SK-N-SH treated with all-trans-retinoic acid at 6 μM for 48 hours (cell line): ENCODE measurements around the gene LRCOL1.

Source experiments
- ATAC-seq: fragments of 200-7000 bp; cut with Tn5 transposase; 3 replicates; pipeline ENCODE4 v1.9.1; 2020; ENCODE audit warnings: mild to moderate bottlenecking, moderate library complexity
- ARNTL ChIP-seq: fragments of 450-650 bp; formaldehyde crosslinking; IDR thresholded peaks from 2 replicates; pipeline ENCODE4 v1.5.0; 2020; ENCODE audit warnings: low read depth, mild to moderate bottlenecking, moderate library complexity, borderline replicate concordance
- BACH2 ChIP-seq: fragments of 250-450 bp; sonication (Bioruptor Pico); IDR thresholded peaks from 2 replicates; pipeline ENCODE4 v1.9.0; 2021; ENCODE audit warnings: mild to moderate bottlenecking, borderline replicate concordance
- CREB5 ChIP-seq: fragments of 250-450 bp; sonication (Bioruptor Pico); IDR thresholded peaks from 2 replicates; pipeline ENCODE4 v1.5.1; 2020; ENCODE audit warnings: low read depth, mild to moderate bottlenecking, moderate library complexity
- CSDC2 ChIP-seq: fragments of 250-450 bp; sonication (Bioruptor Pico); IDR thresholded peaks from 2 replicates; pipeline ENCODE4 v1.5.0; 2020; ENCODE audit warnings: mild to moderate bottlenecking, moderate library complexity
- CSRNP3 ChIP-seq: fragments of 250-450 bp; sonication (Bioruptor Pico); IDR thresholded peaks from 2 replicates; pipeline ENCODE4 v1.5.1; 2021; ENCODE audit warnings: mild to moderate bottlenecking, moderate library complexity
- ESRRG ChIP-seq: fragments of 250-450 bp; sonication (Bioruptor Pico); IDR thresholded peaks from 2 replicates; pipeline ENCODE4 v1.6.1; 2021; ENCODE audit warnings: mild to moderate bottlenecking
- GLIS3 ChIP-seq: fragments of 250-450 bp; sonication (Bioruptor Pico); IDR thresholded peaks from 2 replicates; pipeline ENCODE4 v1.5.0; 2020; ENCODE audit warnings: mild to moderate bottlenecking, moderate library complexity
- OSR1 ChIP-seq: fragments of 250-450 bp; sonication (Bioruptor Pico); IDR thresholded peaks from 2 replicates; pipeline ENCODE4 v1.8.0; 2022; ENCODE audit warnings: moderate library complexity, mild to moderate bottlenecking, inconsistent platforms
- PATZ1 ChIP-seq: fragments of 250-450 bp; sonication (Bioruptor Pico); IDR thresholded peaks from 2 replicates; pipeline ENCODE4 v1.8.0; 2020; ENCODE audit warnings: mild to moderate bottlenecking, moderate library complexity, borderline replicate concordance
- PPARA ChIP-seq: fragments of 250-450 bp; sonication (Bioruptor Pico); IDR thresholded peaks from 2 replicates; pipeline ENCODE4 v1.5.0; 2020; ENCODE audit warnings: mild to moderate bottlenecking, borderline replicate concordance
- RARB ChIP-seq: fragments of 250-450 bp; sonication (Bioruptor Pico); IDR thresholded peaks from 2 replicates; pipeline ENCODE4 v1.8.0; 2021; ENCODE audit warnings: mild to moderate bottlenecking, moderate library complexity
- SNAI2 ChIP-seq: fragments of 250-450 bp; sonication (Bioruptor Pico); IDR thresholded peaks from 2 replicates; pipeline ENCODE4 v1.5.0; 2020; ENCODE audit warnings: mild to moderate bottlenecking, moderate library complexity
- TCF4 ChIP-seq: fragments of 250-450 bp; sonication (Bioruptor Pico); IDR thresholded peaks from 2 replicates; pipeline ENCODE4 v1.8.0; 2021; ENCODE audit warnings: mild to moderate bottlenecking, moderate library complexity, borderline replicate concordance
- TOX ChIP-seq: fragments of 250-450 bp; sonication (Bioruptor Pico); IDR thresholded peaks from 2 replicates; pipeline ENCODE4 v1.8.0; 2021; ENCODE audit warnings: mild to moderate bottlenecking, moderate library complexity, borderline replicate concordance
- TSHZ2 ChIP-seq: fragments of 250-450 bp; sonication (Bioruptor Pico); IDR thresholded peaks from 2 replicates; pipeline ENCODE4 v1.5.0; 2020; ENCODE audit warnings: mild to moderate bottlenecking, moderate library complexity
- ZFP30 ChIP-seq: fragments of 450-650 bp; formaldehyde crosslinking; IDR thresholded peaks from 2 replicates; pipeline ENCODE4 v1.5.0; 2022; ENCODE audit warnings: mild to moderate bottlenecking, moderate library complexity
- ZNF565 ChIP-seq: fragments of 450-650 bp; formaldehyde crosslinking; conservative IDR thresholded peaks from 2 replicates; pipeline ENCODE4 v1.5.0; 2020; ENCODE audit warnings: low read depth, mild to moderate bottlenecking, moderate library complexity
- ZNF70 ChIP-seq: fragments of 450-650 bp; formaldehyde crosslinking; IDR thresholded peaks from 2 replicates; pipeline ENCODE4 v1.5.0; 2020; ENCODE audit warnings: mild to moderate bottlenecking, moderate library complexity
- ZNF8 ChIP-seq: fragments of 450-650 bp; formaldehyde crosslinking; IDR thresholded peaks from 2 replicates; pipeline ENCODE4 v1.5.0; 2020; ENCODE audit warnings: mild to moderate bottlenecking, moderate library complexity
- TF ChIP-seq, protein P1 (sequence below): fragments of 250-450 bp; sonication (Bioruptor Pico); IDR thresholded peaks from 2 replicates; pipeline ENCODE4 v1.8.0; 2021; ENCODE audit warnings: low read depth, mild to moderate bottlenecking, moderate library complexity, borderline replicate concordance

LRCOL1 gene

GRCh38 chr12:132576701-132577100, 33.7 kb downstream of the LRCOL1 start:
- no peak for TF ChIP-seq CREB5
- no peak for TF ChIP-seq ZFP30 (CRISPR knock-in tag)
- no peak for TF ChIP-seq RARB (CRISPR knock-in tag)
- no peak for ATAC-seq

GRCh38 chr12:132575661-132576060, 34.7 kb downstream of the LRCOL1 start:
- no peak for ATAC-seq
- TF ChIP-seq TOX (CRISPR knock-in tag) (no peak), BACH2 (CRISPR knock-in tag) (no peak), CREB5 (no peak), CSDC2 (CRISPR knock-in tag) (no peak), PATZ1 (CRISPR knock-in tag) (no peak), OSR1 (no peak), ZNF70 (CRISPR knock-in tag) (no peak), GLIS3 (CRISPR knock-in tag) (no peak), ESRRG (CRISPR knock-in tag) (no peak), ZFP30 (CRISPR knock-in tag) (no peak), TSHZ2 (CRISPR knock-in tag) (no peak), SNAI2 (CRISPR knock-in tag) (no peak), PPARA (CRISPR knock-in tag) (no peak), CSRNP3 (CRISPR knock-in tag) (no peak), RARB (CRISPR knock-in tag) (no peak), ZNF565 (no peak), TCF4 (no peak), ZNF8 (CRISPR knock-in tag) (no peak)
- TF ChIP-seq, protein P1, sequence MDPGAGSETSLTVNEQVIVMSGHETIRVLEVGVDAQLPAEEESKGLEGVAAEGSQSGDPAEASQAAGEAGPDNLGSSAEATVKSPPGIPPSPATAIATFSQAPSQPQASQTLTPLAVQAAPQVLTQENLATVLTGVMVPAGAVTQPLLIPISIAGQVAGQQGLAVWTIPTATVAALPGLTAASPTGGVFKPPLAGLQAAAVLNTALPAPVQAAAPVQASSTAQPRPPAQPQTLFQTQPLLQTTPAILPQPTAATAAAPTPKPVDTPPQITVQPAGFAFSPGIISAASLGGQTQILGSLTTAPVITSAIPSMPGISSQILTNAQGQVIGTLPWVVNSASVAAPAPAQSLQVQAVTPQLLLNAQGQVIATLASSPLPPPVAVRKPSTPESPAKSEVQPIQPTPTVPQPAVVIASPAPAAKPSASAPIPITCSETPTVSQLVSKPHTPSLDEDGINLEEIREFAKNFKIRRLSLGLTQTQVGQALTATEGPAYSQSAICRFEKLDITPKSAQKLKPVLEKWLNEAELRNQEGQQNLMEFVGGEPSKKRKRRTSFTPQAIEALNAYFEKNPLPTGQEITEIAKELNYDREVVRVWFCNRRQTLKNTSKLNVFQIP (CRISPR knock-in tag), result no peak
- TF ChIP-seq, all 23 proteins: peak for 0

DNA sequence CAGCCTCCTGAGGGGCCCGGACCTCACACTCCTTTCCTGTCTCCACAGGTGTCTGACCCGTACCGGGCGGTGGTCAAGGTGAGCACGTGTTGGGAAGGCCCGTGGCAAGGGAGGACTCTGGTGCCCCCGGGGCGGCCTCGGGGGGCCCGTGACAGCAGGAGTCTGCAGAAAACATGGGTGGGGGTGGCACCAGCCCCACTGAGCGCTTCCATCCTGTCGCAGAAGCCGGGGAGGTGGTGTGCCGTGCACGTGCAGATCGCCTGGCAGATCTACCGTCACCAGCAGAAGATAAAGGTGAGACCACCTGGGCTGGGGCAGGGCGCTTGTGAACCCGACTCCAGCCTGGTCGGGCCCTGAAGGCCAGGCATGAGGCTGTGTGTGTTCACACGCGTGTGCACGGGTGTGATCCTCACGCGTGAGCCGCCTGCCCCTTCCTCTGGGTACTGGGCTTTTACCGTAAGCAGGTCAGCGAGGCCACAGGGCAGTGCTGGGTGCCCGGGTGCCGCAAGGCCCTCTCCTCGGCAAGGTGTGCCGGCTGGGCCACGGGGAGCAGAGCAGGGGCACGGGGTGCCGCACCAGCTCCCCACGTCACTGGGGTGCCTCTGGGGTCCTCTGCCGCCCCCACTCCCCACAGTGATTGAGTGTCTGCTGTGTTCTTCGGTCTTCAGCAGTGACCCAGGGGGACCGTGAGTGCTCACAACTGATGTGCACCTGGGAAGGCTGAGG, 35.9 kb downstream of the LRCOL1 start:
- ATAC-seq, result no peak
- TF ChIP-seq CSDC2 (CRISPR knock-in tag), result no peak
- no peak for TF ChIP-seq PATZ1 (CRISPR knock-in tag)
- no peak for TF ChIP-seq ZFP30 (CRISPR knock-in tag)
- TF ChIP-seq OSR1, result no peak
- TF ChIP-seq ZNF565, result no peak
- no peak for TF ChIP-seq SNAI2 (CRISPR knock-in tag)
- TF ChIP-seq ESRRG (CRISPR knock-in tag), result no peak
- TF ChIP-seq BACH2 (CRISPR knock-in tag), result no peak
- TF ChIP-seq TOX (CRISPR knock-in tag), result no peak
- TF ChIP-seq ARNTL (CRISPR knock-in tag), result no peak
- TF ChIP-seq RARB (CRISPR knock-in tag), result no peak
- TF ChIP-seq GLIS3 (CRISPR knock-in tag), result no peak
